ACHN (cell line): Measurements from ENCODE around the gene SERINC5.

Experiments
- DNase-seq: peaks from one replicate; pipeline ENCODE4 v3.0.0-alpha.2; 2015
- in situ Hi-C: cut with HindIII; loops from 2 replicates; pipeline ENCODE4 v1.10.0; 2017; ENCODE audit warnings: low sequenced_read_pairs, low pct_ligation_motif_present, low pct_unique_long_range_greater_than_20kb

The SERINC5 gene

GRCh38 chr5:80234116-80234948, 21.5 kb downstream of the SERINC5 start:
- in situ Hi-C loops: no loop called here
- DNase-seq: no peak

GRCh38 chr5:80231693-80232092, 24.2 kb downstream of the SERINC5 start:
- in situ Hi-C loops: no loop called here
- no peak for DNase-seq

GRCh38 chr5:80231243-80231642, 24.6 kb downstream of the SERINC5 start:
- DNase-seq: peak; percentile 27
- in situ Hi-C loops: no loop called here

- in situ Hi-C loops: no loop called here
- no peak for DNase-seq
These were observed 25.4 kb downstream of the SERINC5 start for GRCh38 chr5:80230269-80230992.

- in situ Hi-C loops: no loop called here
- no peak for DNase-seq
These were observed 26.0 kb downstream of the SERINC5 start for GRCh38 chr5:80229902-80230255.

- in situ Hi-C loops: no loop called here
- DNase-seq: no peak
These were observed 27.8 kb downstream of the SERINC5 start for GRCh38 chr5:80227979-80228596.

- in situ Hi-C loops: no loop called here
- no peak for DNase-seq
These were observed 29.9 kb downstream of the SERINC5 start for GRCh38 chr5:80225934-80226326.

GRCh38 chr5:80225189-80225933, 30.5 kb downstream of the SERINC5 start:
- DNase-seq: no peak
- in situ Hi-C loops: no loop called here

- in situ Hi-C loops: no loop called here
These were observed 32.3 kb downstream of the SERINC5 start for GRCh38 chr5:80223561-80223960.

GRCh38 chr5:80220245-80220897, 35.5 kb downstream of the SERINC5 start:
- in situ Hi-C loops: no loop called here
- no peak for DNase-seq

More at GRCh38 chr5:80223561-80223960, 32.3 kb downstream of the SERINC5 start:
- DNase-seq: no peak

- DNase-seq: no peak
These were observed 36.5 kb downstream of the SERINC5 start for GRCh38 chr5:80219391-80219790.

GRCh38 chr5:80217667-80218066, 38.2 kb downstream of the SERINC5 start:
- DNase-seq: no peak
- in situ Hi-C loops: no loop called here

More at GRCh38 chr5:80219391-80219790, 36.5 kb downstream of the SERINC5 start:
- in situ Hi-C loops: no loop called here

- in situ Hi-C loops: no loop called here
- DNase-seq: no peak
These were observed 38.9 kb downstream of the SERINC5 start for GRCh38 chr5:80216753-80217596.

- no peak for DNase-seq
- in situ Hi-C loops: no loop called here
These were observed 39.8 kb downstream of the SERINC5 start for GRCh38 chr5:80216096-80216495.

- in situ Hi-C loops: no loop called here
- DNase-seq: no peak
These were observed 40.3 kb downstream of the SERINC5 start for GRCh38 chr5:80215523-80215922.

GRCh38 chr5:80213466-80213865, 42.4 kb downstream of the SERINC5 start:
- in situ Hi-C loops: no loop called here
- no peak for DNase-seq

- in situ Hi-C loops: no loop called here
- no peak for DNase-seq
These were observed 43.6 kb downstream of the SERINC5 start for GRCh38 chr5:80212171-80212667.
